ENCODE measurements around the gene TRPC5OS.

The TRPC5OS gene

DNA sequence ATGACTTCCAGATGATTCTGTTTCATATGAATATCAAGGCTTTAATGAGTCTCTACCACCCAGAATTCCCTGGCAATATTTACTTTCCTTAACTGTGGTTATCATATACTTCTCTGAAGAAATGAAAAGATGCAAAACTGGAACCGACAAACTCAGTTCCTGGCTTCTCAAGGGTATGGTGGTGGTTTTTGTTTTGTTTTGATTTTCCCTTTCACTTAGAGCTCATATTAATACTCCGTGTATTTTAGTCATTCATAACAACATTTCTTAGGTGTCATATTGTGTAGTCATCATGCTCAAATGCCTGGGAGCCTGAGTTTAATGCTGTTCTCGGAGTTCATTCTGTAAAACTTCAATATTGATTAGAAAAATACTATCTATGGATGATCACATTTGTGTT lies 665 bp downstream of the TRPC5OS start:
- no peak for TF ChIP-seq EZH2phosphoT487 (IDR thresholded peaks at IDR 0.05; ENCODE audit: borderline replicate concordance, low read length)
- TF ChIP-seq, protein P1, sequence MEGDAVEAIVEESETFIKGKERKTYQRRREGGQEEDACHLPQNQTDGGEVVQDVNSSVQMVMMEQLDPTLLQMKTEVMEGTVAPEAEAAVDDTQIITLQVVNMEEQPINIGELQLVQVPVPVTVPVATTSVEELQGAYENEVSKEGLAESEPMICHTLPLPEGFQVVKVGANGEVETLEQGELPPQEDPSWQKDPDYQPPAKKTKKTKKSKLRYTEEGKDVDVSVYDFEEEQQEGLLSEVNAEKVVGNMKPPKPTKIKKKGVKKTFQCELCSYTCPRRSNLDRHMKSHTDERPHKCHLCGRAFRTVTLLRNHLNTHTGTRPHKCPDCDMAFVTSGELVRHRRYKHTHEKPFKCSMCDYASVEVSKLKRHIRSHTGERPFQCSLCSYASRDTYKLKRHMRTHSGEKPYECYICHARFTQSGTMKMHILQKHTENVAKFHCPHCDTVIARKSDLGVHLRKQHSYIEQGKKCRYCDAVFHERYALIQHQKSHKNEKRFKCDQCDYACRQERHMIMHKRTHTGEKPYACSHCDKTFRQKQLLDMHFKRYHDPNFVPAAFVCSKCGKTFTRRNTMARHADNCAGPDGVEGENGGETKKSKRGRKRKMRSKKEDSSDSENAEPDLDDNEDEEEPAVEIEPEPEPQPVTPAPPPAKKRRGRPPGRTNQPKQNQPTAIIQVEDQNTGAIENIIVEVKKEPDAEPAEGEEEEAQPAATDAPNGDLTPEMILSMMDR (IDR thresholded peaks at IDR 0.05; ENCODE audit: low read depth, low read length, poor library complexity, severe bottlenecking): no peak

DNA sequence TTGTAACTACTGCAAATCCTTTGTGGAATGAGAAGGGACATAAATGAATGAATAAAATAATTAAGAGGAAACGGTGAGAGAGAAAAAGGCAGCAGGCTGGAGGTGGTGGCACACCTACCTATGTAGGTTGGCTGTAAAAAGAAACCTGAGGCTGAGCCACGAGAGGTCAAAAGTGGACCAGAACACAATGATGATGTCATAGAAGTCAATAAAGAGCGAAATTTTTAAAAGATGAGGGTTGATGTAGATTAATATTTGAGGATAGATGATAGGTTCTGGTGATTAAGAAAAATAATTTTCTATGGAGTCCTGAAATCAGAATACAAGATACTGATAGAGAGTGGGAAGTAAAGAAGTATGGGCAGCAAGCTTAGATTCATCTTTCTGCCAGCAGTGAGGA lies 1.7 kb downstream of the TRPC5OS start:
- no peaks in the 10 kb centered on the region for H3K79me2 ChIP-seq (ENCODE audit: control insufficient read depth, low read length)
- no peak overlapping the region for H3K4me3 ChIP-seq (ENCODE audit: low read length)
- H4K20me1 ChIP-seq (ENCODE audit: control insufficient read depth, insufficient read depth, low read depth, low read length): no peaks in the 10 kb centered on the region
- no peaks in the 10 kb centered on the region for H3K9me2 ChIP-seq (replicated peaks; ENCODE audit: control insufficient read depth, low read length)
- no peaks in the 10 kb centered on the region for H3F3A ChIP-seq (ENCODE audit: control insufficient read depth, insufficient read depth)
- H3K4me1 ChIP-seq (ENCODE audit: control insufficient read depth, low read length): no peaks in the 10 kb centered on the region
- no peak overlapping the region for H3K4me2 ChIP-seq (ENCODE audit: low read length)
- no peaks in the 10 kb centered on the region for H3K9me3 ChIP-seq (ENCODE audit: control insufficient read depth, insufficient read depth, low read length)
- H3K27ac ChIP-seq (ENCODE audit: low read depth, low read length): no peak overlapping the region
- H3K27me3 ChIP-seq (ENCODE audit: control insufficient read depth, low read length): no peaks in the 10 kb centered on the region
- TF ChIP-seq, protein P1 (IDR thresholded peaks at IDR 0.05; ENCODE audit: low read depth, low read length, poor library complexity, severe bottlenecking): no peak
- no peak for TF ChIP-seq EZH2phosphoT487 (IDR thresholded peaks at IDR 0.05; ENCODE audit: borderline replicate concordance, low read length)
- H3K36me3 ChIP-seq (ENCODE audit: control insufficient read depth, low read length): no peaks in the 10 kb centered on the region

More for the DNA sequence above, 665 bp downstream of the TRPC5OS start:
- H3K36me3 ChIP-seq (ENCODE audit: control insufficient read depth, low read length): no peaks in the 10 kb centered on the region
- no peaks in the 10 kb centered on the region for H3K9me2 ChIP-seq (replicated peaks; ENCODE audit: control insufficient read depth, low read length)
- no peak overlapping the region for H3K27ac ChIP-seq (ENCODE audit: low read depth, low read length)
- H3K9me3 ChIP-seq (ENCODE audit: control insufficient read depth, insufficient read depth, low read length): no peaks in the 10 kb centered on the region
- no peaks in the 10 kb centered on the region for H3K4me1 ChIP-seq (ENCODE audit: control insufficient read depth, low read length)
- no peaks in the 10 kb centered on the region for H3K79me2 ChIP-seq (ENCODE audit: control insufficient read depth, low read length)
- no peak overlapping the region for H3K4me2 ChIP-seq (ENCODE audit: low read length)
- H3K27me3 ChIP-seq (ENCODE audit: control insufficient read depth, low read length): no peaks in the 10 kb centered on the region
- no peaks in the 10 kb centered on the region for H4K20me1 ChIP-seq (ENCODE audit: control insufficient read depth, insufficient read depth, low read depth, low read length)
- no peak overlapping the region for H3K4me3 ChIP-seq (ENCODE audit: low read length)
- no peaks in the 10 kb centered on the region for H3F3A ChIP-seq (ENCODE audit: control insufficient read depth, insufficient read depth)

DNA sequence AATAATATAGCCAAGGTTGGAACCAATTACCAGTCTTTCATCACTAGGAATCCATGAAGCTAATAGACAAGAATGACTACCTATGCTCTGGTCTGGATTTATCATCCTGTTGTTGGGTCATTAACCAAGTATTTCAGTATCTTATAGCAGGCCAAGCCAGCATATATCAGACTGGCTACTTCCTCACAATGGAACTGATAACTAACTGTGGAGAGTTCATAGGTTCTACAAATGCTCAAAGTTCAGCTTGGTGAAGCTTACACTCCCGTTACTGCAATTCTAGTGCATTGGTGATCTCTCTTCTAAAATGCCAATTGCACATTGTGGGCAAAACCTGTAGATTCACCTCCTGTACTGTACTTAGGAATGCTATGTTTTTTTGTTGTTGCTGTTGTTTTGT lies 4.8 kb downstream of the TRPC5OS start:
- Histone ChIP-seq H3K79me2 (ENCODE audit: control insufficient read depth, low read length) (no peaks in the 10 kb centered on the region), H3K27ac (ENCODE audit: low read depth, low read length) (no peak overlapping the region), H3K4me2 (ENCODE audit: low read length) (no peak overlapping the region), H3K9me2 (replicated peaks; ENCODE audit: control insufficient read depth, low read length) (no peaks in the 10 kb centered on the region), H3K36me3 (ENCODE audit: control insufficient read depth, low read length) (no peaks in the 10 kb centered on the region), H3K9me3 (ENCODE audit: control insufficient read depth, insufficient read depth, low read length) (no peaks in the 10 kb centered on the region), H3K4me3 (ENCODE audit: low read length) (no peak overlapping the region), H3K4me1 (ENCODE audit: control insufficient read depth, low read length) (no peaks in the 10 kb centered on the region), H4K20me1 (ENCODE audit: control insufficient read depth, insufficient read depth, low read depth, low read length) (no peaks in the 10 kb centered on the region), H3F3A (ENCODE audit: control insufficient read depth, insufficient read depth) (no peaks in the 10 kb centered on the region), H3K27me3 (ENCODE audit: control insufficient read depth, low read length) (no peaks in the 10 kb centered on the region)
- no peak for TF ChIP-seq EZH2phosphoT487 (IDR thresholded peaks at IDR 0.05; ENCODE audit: borderline replicate concordance, low read length)
- TF ChIP-seq, protein P1 (IDR thresholded peaks at IDR 0.05; ENCODE audit: low read depth, low read length, poor library complexity, severe bottlenecking): no peak

DNA sequence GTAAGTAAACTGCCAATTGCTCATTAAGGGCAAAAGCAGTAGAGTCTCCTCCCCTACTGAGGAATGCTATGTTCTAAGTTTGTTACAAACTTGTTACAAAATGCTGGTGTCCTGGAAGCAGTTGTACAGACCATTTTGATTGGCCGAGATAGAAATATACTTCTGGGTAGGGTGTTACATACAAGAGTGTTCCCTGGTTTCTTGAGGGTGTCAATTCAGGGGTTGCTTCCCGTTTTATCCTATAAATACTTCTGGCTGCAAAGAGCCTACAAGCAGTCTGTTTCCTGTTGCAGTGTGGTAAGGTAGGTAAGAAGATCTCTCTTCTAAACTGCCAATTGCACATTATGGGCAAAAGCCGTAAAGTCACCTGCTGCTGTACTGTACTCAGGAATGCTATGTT lies 5.7 kb downstream of the TRPC5OS start:
- Histone ChIP-seq H3K36me3 (ENCODE audit: control insufficient read depth, low read length) (no peaks in the 10 kb centered on the region), H3K4me1 (ENCODE audit: control insufficient read depth, low read length) (no peaks in the 10 kb centered on the region), H3K27me3 (ENCODE audit: control insufficient read depth, low read length) (no peaks in the 10 kb centered on the region), H3K4me2 (ENCODE audit: low read length) (no peak overlapping the region), H3K79me2 (ENCODE audit: control insufficient read depth, low read length) (no peaks in the 10 kb centered on the region), H3K9me3 (ENCODE audit: control insufficient read depth, insufficient read depth, low read length) (no peaks in the 10 kb centered on the region), H3F3A (ENCODE audit: control insufficient read depth, insufficient read depth) (no peaks in the 10 kb centered on the region), H4K20me1 (ENCODE audit: control insufficient read depth, insufficient read depth, low read depth, low read length) (no peaks in the 10 kb centered on the region), H3K9me2 (replicated peaks; ENCODE audit: control insufficient read depth, low read length) (no peaks in the 10 kb centered on the region), H3K27ac (ENCODE audit: low read depth, low read length) (no peak overlapping the region), H3K4me3 (ENCODE audit: low read length) (no peak overlapping the region)
- no peak for TF ChIP-seq EZH2phosphoT487 (IDR thresholded peaks at IDR 0.05; ENCODE audit: borderline replicate concordance, low read length)

All from DOHH2 (cell line).